T-helper 2 cell (primary cell): ENCODE data around the gene BABAM2.
"Not testable (repeated sequence)": the region's sequence is repeated elsewhere in the genome, so short reads cannot be mapped to it uniquely, and the experiment has no call there.

ENCODE experiments used
- DNase-seq, 5 experiments: peaks; one replicate each; pipeline versions ENCODE4 v3.0.0 to v3.0.0-alpha.2; 2012 to 2022

Gene BABAM2

GRCh38 chr2:27953077-27953476 is 62.5 kb downstream of the BABAM2 start:
- DNase-seq: no peak

DNA sequence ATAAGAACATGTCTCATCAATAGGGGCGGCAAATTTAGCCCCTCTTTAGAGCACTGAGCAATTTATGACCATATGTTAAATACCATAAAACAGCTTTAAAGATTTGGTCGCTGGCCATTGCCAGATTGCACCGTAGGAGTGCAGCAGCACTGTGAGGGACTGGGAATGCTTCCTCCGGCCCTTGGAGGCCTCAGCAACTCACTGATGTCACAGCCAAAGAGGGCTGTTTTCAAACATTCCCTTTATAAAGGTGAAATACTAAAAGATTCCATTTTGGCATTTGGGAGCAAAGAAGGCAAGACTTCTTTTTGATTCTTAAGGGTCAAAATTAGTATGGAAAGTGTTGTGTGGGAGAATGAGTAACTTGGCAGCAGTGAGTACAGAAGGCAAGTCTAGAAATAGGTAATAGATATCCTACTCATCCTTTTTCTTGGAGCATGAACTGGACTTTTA is 63.7 kb downstream of the BABAM2 start:
- DNase-seq: no peak

GRCh38 chr2:27954771-27955383 is 64.3 kb downstream of the BABAM2 start:
- DNase-seq: peak in 3 of 5 experiments; percentile 19 to 89 (median 29)

- DNase-seq: peak in 1 of 5 experiments; percentile 13
These were observed 65.0 kb downstream of the BABAM2 start for GRCh38 chr2:27955384-27956161.

GRCh38 chr2:27956888-27957287 is 66.4 kb downstream of the BABAM2 start:
- no peak for DNase-seq

- peak in 1 of 5 experiments; percentile 59 for DNase-seq
These were observed 68.3 kb downstream of the BABAM2 start for GRCh38 chr2:27958711-27959378.

DNA sequence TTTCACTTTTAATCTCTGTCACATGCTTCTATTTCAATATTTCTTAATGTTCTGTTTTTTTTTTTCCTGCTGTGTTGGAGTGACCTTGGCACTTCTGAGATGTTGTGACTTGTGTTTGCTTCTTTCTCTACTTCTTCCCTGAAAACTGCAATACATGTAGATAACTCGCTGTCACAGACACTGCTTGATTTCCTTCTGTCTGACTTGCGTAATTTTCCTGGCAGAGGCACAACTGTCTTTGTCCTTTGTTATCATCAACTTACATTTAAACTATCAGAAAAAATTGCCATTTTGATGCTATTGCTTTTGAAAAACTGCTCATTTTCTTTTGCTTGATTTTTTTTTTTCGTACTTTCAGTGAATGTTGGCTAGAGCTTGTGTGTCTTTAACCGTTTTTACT is 69.0 kb downstream of the BABAM2 start:
- DNase-seq: no peak

DNA sequence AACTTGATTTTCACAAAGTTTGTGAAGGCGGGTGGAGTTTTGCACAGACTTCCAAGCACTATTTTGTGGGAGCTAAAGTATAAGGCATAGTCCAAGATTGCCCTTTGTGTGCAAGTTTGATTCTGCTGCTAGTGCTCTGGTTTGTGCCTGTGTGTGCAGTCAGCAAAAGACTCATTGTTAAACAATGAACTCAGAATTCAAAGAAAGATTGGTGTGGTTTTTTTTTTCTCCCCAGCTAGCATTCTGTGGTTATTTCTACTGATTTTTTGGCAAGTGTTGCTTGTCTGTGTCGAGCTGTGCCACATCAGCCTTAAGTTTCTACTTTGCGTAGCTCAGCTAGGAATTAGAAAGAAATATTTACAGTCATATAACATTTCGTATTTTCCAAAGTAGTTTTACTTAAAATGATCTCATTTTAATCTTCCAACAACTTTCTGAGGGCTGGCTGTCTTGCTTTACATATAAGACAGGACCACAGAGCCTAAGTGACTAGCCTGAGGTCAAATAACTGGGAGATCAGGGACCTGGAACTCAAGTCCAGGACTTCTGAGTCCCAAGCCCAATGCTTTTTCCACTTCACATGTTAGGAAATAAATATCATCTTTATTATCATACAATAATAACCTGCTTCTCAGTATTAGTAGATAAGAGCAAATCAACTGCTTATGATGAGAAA is 69.8 kb downstream of the BABAM2 start:
- peak in 2 of 5 experiments; percentile 9 to 92 for DNase-seq

- DNase-seq: no peak
These were observed 71.5 kb downstream of the BABAM2 start for GRCh38 chr2:27962006-27962405.

- no peak for DNase-seq
These were observed 72.9 kb downstream of the BABAM2 start for GRCh38 chr2:27963472-27963871.

- no peak for DNase-seq
These were observed 73.5 kb downstream of the BABAM2 start for GRCh38 chr2:27964067-27964466.

DNA sequence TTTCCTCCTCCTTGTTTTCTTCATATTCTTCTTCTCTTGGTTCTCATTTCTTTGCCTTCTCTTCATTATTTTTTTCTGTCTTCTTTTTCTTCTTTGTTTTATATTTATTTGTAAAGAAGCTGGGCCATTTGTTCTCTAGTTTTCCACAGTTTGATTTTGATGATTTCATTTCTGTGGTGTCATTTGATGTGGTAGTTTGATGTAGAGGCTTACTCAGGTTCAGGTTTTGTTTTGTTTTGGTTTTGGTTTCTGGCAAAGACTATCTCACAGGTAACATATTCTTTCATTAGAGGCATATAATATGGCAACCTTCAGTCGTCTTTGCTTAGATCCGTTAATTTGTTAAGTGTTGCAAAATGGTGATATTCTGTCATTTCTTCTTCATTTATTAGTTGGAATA is 75.3 kb downstream of the BABAM2 start:
- peak in 2 of 5 experiments; percentile 61 to 81 for DNase-seq

- no peak for DNase-seq
These were observed 75.9 kb downstream of the BABAM2 start for GRCh38 chr2:27966466-27966865.

DNA sequence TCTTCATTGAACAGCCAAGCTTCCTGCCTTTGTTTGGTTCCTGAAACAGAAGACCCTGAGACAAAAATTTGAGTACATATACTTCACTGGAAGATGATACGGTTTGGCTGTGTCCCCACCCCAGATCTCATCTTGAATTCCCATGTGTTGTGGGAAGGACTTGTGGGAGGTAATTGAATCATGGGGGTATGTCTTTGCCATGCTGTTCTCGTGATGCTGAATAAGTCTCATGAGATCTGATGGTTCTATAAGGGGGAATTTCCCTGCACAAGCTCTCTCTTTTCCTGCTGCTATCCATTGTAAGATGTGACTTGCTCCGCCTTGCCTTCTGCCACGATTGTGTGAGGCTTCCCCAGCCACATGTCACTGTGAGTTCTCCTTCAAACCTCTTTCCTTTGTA is 76.5 kb downstream of the BABAM2 start:
- DNase-seq: no peak

- DNase-seq: not testable (repeated sequence)
These were observed 77.5 kb downstream of the BABAM2 start for GRCh38 chr2:27968045-27968444.

- DNase-seq: not testable (repeated sequence)
These were observed 78.4 kb downstream of the BABAM2 start for GRCh38 chr2:27968957-27969356.

DNA sequence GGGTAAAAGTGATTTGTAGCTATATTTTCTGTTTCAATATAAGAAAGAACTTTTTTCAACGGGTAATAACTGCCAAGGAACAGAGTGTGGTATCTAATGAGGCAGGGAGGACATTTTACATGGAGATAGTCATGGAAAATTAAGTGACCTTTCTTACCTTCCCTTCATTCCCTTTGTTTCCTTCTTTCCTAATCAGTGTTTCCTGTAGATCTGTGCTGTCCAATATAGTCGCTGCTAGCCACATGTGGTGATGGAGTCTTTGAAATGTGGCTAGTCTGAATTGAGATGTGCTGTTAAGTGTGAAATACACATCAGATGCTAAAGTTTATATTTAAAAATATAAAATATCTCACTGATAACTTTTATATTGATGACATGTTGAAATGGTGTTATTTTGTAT is 81.8 kb downstream of the BABAM2 start:
- no peak for DNase-seq

DNA sequence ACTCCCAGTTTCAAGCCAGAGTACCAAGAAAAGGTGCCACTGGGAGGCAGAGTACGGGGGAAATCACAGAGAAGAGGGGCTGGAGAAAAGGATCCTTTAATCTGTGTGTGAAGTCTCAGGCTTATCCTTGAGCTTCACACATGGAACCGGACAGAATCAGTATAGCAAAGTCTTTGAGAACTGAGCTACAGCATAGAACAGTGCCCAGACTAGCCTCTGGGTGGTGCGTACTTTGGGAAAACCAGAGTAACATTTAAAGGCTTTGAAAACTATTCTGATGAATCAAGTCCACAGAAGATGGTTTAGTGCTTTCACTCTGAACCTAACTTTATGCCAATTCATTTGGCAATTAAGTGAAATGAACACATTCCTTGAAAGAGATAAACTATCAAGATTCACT is 83.1 kb downstream of the BABAM2 start:
- DNase-seq: no peak

- DNase-seq: no peak
These were observed 85.8 kb downstream of the BABAM2 start for GRCh38 chr2:27976308-27976707.

GRCh38 chr2:27977731-27978312 is 87.3 kb downstream of the BABAM2 start:
- peak in 2 of 5 experiments; percentile 10 to 63 for DNase-seq

DNA sequence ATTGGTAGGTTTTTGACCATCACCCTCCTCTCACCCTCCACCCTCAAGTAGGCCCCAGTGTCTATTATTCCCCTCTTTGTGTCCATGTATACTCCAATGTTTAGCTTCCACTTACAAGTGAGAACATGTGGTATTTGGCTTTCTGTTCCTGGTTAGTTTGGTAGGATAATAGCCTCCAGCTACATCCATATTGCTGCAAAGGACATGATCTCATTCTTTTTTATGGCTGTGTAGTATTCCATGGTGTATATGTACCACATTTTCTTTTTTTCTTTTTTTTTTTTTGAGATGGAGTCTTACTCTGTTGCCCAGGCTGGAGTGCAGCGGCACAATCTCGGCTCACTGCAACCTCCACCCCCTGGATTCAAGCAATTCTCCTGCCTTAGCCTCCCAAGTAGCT is 88.2 kb downstream of the BABAM2 start:
- DNase-seq: not testable (repeated sequence)

GRCh38 chr2:27980242-27980641 is 89.7 kb downstream of the BABAM2 start:
- peak in 1 of 5 experiments; percentile 11 for DNase-seq

DNA sequence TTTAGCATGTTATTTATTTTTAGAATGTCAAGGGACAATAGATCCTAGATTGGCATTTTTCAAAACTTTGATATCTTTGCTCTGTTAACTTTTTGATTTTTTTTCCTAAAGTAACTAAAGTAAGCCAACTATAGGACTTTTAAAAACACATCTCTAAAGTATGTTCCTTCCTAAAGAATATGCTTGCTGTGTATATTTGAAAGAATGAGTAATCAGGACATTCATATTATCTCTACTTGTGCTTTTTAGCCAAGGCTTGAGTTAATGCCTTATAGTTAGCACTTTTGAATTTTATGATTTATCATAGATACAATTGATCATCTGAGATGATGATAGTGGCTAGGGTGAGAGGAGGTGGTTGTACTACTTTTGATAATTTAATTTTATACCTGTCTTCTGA is 93.6 kb downstream of the BABAM2 start:
- DNase-seq: no peak
